HG03066 (cell line): ENCODE results near the gene NPC1L1.
"Not testable (repeated sequence)": the region's sequence is repeated elsewhere in the genome, so short reads cannot be mapped to it uniquely, and the experiment has no call there.

Experiments used
- ATAC-seq: cut with Tn5 transposase; IDR thresholded peaks from one replicate; pipeline ENCODE4 v1.9.1; 2021; ENCODE audit warnings: low read depth; ENCODE audit not compliant: unreplicated experiment

Gene NPC1L1

GRCh38 chr7:44566680-44567079, 25.6 kb upstream of the NPC1L1 start:
- ATAC-seq = no peak

GRCh38 chr7:44565795-44566559, 24.8 kb upstream of the NPC1L1 start:
- no peak for ATAC-seq

- ATAC-seq = no peak
Observed at GRCh38 chr7:44565097-44565794, 24.1 kb upstream of the NPC1L1 start.

- no peak for ATAC-seq
Observed at GRCh38 chr7:44564606-44565005, 23.5 kb upstream of the NPC1L1 start.

- ATAC-seq = no peak
Observed at GRCh38 chr7:44563171-44563679, 22.1 kb upstream of the NPC1L1 start.

- not testable (repeated sequence) for ATAC-seq
Observed at GRCh38 chr7:44562622-44562962, 21.5 kb upstream of the NPC1L1 start.

GRCh38 chr7:44561962-44562621, 21.0 kb upstream of the NPC1L1 start:
- no peak for ATAC-seq

GRCh38 chr7:44561481-44561880, 20.4 kb upstream of the NPC1L1 start:
- no peak for ATAC-seq

GRCh38 chr7:44559485-44559884, 18.4 kb upstream of the NPC1L1 start:
- ATAC-seq = no peak

GRCh38 chr7:44557485-44557884, 16.4 kb upstream of the NPC1L1 start:
- ATAC-seq = no peak

GRCh38 chr7:44555350-44555749, 14.2 kb upstream of the NPC1L1 start:
- no peak for ATAC-seq

GRCh38 chr7:44552473-44553005, 11.4 kb upstream of the NPC1L1 start:
- ATAC-seq = not testable (repeated sequence)

GRCh38 chr7:44549457-44549856, 8.3 kb upstream of the NPC1L1 start:
- no peak for ATAC-seq

- ATAC-seq = no peak
Observed at GRCh38 chr7:44548893-44549292, 7.8 kb upstream of the NPC1L1 start.

GRCh38 chr7:44547536-44548231, 6.6 kb upstream of the NPC1L1 start:
- no peak for ATAC-seq

- ATAC-seq = no peak
Observed at GRCh38 chr7:44541876-44542610, 913 bp upstream of the NPC1L1 start.

GRCh38 chr7:44540592-44541027, 520 bp downstream of the NPC1L1 start:
- ATAC-seq = no peak

- ATAC-seq = no peak
Observed at GRCh38 chr7:44539669-44540506, 1.2 kb downstream of the NPC1L1 start.
